Smooth muscle cell (in vitro differentiated cells): Measurements from ENCODE around the gene FSTL4. TPM values are rescaled to one million over a fixed set of nuclear protein-coding genes. Genes with fewer than 3 reads are reported as not detected.

Experiments
- DNase-seq: peaks from one replicate; lab custom pipeline; 2025; ENCODE audit not compliant: unreplicated experiment; lab: John Stamatoyannopoulos, UW
- H2AFZ ChIP-seq: fragments of 200-600 bp; sonication (generic); 2 replicates; pipeline ENCODE4 v1.6.0; 2016; ENCODE audit warnings: antibody characterized with exemption, low read depth, mild to moderate bottlenecking
- H3F3A ChIP-seq: fragments of 200-600 bp; sonication (generic); 2 replicates; pipeline ENCODE4 v1.6.0; 2017; ENCODE audit warnings: antibody characterized with exemption, low read depth
- H3K27ac ChIP-seq: fragments of 200-600 bp; sonication (generic); 2 replicates; pipeline ENCODE4 v1.5.1; 2016; ENCODE audit warnings: low read depth, mild to moderate bottlenecking
- H3K27me3 ChIP-seq: fragments of 200-600 bp; sonication (generic); 2 replicates; pipeline ENCODE4 v1.6.1; 2016; ENCODE audit warnings: low read depth, mild to moderate bottlenecking
- H3K36me3 ChIP-seq: fragments of 200-600 bp; sonication (generic); 2 replicates; pipeline ENCODE4 v1.5.1; 2016; ENCODE audit warnings: low read depth
- H3K4me1 ChIP-seq: fragments of 200-600 bp; sonication (generic); 2 replicates; pipeline ENCODE4 v1.5.1; 2016; ENCODE audit warnings: low read depth
- H3K4me2 ChIP-seq: fragments of 200-600 bp; sonication (generic); 2 replicates; pipeline ENCODE4 v1.6.0; 2016; ENCODE audit warnings: mild to moderate bottlenecking
- H3K4me3 ChIP-seq: fragments of 200-600 bp; sonication (generic); 2 replicates; pipeline ENCODE4 v1.5.1; 2016; ENCODE audit warnings: mild to moderate bottlenecking
- H3K79me2 ChIP-seq: fragments of 200-600 bp; sonication (generic); 2 replicates; pipeline ENCODE4 v1.6.0; 2016; ENCODE audit warnings: low read depth, mild to moderate bottlenecking
- H3K9ac ChIP-seq: fragments of 200-600 bp; sonication (generic); 2 replicates; pipeline ENCODE4 v1.6.0; 2016; ENCODE audit warnings: low read depth
- H3K9me3 ChIP-seq: fragments of 200-600 bp; sonication (generic); replicated peaks from 2 replicates; pipeline ENCODE4 v1.5.1; 2016; ENCODE audit warnings: low read depth
- H4K20me1 ChIP-seq: fragments of 200-600 bp; sonication (generic); 2 replicates; pipeline ENCODE4 v1.6.0; 2016; ENCODE audit warnings: low read depth
- WGBS: methylation state at CpG from one replicate; pipeline ENCODE4 v1.1.7; 2016; ENCODE audit warnings: low lambda C conversion rate; 5-methylcytosine and 5-hydroxymethylcytosine counted together
- polyA plus RNA-seq: library from polyadenylated mRNA; unstranded; fragments of >200 nt; fragmentation: Nextera tagmentation; extraction: Ambion mirVana; gene quantifications from 2 replicates; pipeline ENCODE4 v1.2.1, GENCODE V29; 2016
- total RNA-seq: library from RNA; depleted of rRNA; stranded (reverse); fragments of >200 nt; gene quantifications from 2 replicates; pipeline ENCODE4 v1.2.3, GENCODE V29; 2014
- TF ChIP-seq, protein P1 (sequence below): fragments of 200-600 bp; sonication (generic); IDR thresholded peaks from 2 replicates; pipeline ENCODE4 v1.5.1; 2017; ENCODE audit warnings: borderline replicate concordance, mild to moderate bottlenecking, antibody characterized with exemption; ENCODE audit not compliant: insufficient read depth, poor library complexity, severe bottlenecking

Gene FSTL4
- total and polyA plus RNA-seq, 2 experiments from 2014 or later = 0.49 TPM; not detected in 1

DNA sequence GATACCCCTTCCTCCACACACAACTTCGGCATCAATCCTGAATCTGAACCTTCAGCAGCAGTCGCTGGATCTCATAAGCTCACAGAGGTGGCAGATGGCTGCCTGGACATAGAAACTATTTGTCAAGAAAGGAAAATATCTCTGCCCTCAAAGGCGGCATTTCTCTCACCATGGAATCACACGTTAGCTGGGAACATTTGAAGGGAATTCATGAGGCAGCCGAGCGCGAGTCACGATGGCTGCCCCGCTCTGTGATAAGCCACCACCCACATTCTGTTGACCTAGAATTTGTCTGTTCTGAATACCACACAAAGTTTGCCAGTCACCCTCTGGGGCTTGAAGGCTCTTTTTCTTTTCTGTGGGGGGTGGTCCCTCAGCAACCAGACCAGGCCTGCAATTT, 157.9 kb downstream of the FSTL4 start:
- Histone ChIP-seq H3K36me3 (no peaks in the 10 kb centered on the region), H3K27me3 (no peaks in the 10 kb centered on the region), H3K4me2 (no peak overlapping the region), H3K79me2 (no peaks in the 10 kb centered on the region), H3F3A (no peaks in the 10 kb centered on the region), H4K20me1 (no peaks in the 10 kb centered on the region), H3K4me1 (peaks cover 12% of the 10 kb centered on the region), H3K4me3 (no peak overlapping the region), H3K9ac (no peak overlapping the region), H2AFZ (no peak overlapping the region), H3K27ac (no peak overlapping the region), H3K9me3 (no peaks in the 10 kb centered on the region)
- 70% methylated on average over 9 of the region's 9 CpGs for WGBS
- DNase-seq = no peak
- TF ChIP-seq, protein P1, sequence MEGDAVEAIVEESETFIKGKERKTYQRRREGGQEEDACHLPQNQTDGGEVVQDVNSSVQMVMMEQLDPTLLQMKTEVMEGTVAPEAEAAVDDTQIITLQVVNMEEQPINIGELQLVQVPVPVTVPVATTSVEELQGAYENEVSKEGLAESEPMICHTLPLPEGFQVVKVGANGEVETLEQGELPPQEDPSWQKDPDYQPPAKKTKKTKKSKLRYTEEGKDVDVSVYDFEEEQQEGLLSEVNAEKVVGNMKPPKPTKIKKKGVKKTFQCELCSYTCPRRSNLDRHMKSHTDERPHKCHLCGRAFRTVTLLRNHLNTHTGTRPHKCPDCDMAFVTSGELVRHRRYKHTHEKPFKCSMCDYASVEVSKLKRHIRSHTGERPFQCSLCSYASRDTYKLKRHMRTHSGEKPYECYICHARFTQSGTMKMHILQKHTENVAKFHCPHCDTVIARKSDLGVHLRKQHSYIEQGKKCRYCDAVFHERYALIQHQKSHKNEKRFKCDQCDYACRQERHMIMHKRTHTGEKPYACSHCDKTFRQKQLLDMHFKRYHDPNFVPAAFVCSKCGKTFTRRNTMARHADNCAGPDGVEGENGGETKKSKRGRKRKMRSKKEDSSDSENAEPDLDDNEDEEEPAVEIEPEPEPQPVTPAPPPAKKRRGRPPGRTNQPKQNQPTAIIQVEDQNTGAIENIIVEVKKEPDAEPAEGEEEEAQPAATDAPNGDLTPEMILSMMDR = no peak

DNA sequence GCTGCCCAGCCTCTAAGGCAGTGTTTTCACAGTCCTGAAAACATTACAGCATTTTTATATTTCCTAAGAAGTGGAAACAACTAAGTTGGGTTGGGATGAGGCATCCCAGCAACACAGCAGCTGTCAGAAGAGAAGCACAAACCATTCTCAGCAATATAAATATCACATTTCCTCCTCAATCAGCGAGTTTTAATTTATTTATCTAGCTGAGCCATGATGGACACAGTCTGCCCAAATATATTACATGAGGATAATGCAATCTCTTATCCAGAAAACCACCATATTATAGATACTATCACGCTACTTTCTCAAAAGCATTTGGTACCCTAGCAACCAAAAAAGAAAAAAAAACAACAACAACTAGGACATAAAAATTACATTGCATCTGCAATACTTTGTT, 158.5 kb downstream of the FSTL4 start:
- no peaks in the 10 kb centered on the region for H3K79me2 ChIP-seq
- no peak overlapping the region for H3K4me3 ChIP-seq
- H3K27ac ChIP-seq = no peak overlapping the region
- no peaks in the 10 kb centered on the region for H4K20me1 ChIP-seq
- H3K9ac ChIP-seq = no peak overlapping the region
- no peak overlapping the region for H3K4me2 ChIP-seq
- no peaks in the 10 kb centered on the region for H3K36me3 ChIP-seq
- WGBS = 79% methylated on average over 2 of the region's 2 CpGs
- H2AFZ ChIP-seq = no peak overlapping the region
- no peak for DNase-seq
- no peaks in the 10 kb centered on the region for H3K9me3 ChIP-seq
- H3K27me3 ChIP-seq = no peaks in the 10 kb centered on the region
- peaks cover 12% of the 10 kb centered on the region for H3K4me1 ChIP-seq
- no peaks in the 10 kb centered on the region for H3F3A ChIP-seq
- TF ChIP-seq, protein P1 = no peak

DNA sequence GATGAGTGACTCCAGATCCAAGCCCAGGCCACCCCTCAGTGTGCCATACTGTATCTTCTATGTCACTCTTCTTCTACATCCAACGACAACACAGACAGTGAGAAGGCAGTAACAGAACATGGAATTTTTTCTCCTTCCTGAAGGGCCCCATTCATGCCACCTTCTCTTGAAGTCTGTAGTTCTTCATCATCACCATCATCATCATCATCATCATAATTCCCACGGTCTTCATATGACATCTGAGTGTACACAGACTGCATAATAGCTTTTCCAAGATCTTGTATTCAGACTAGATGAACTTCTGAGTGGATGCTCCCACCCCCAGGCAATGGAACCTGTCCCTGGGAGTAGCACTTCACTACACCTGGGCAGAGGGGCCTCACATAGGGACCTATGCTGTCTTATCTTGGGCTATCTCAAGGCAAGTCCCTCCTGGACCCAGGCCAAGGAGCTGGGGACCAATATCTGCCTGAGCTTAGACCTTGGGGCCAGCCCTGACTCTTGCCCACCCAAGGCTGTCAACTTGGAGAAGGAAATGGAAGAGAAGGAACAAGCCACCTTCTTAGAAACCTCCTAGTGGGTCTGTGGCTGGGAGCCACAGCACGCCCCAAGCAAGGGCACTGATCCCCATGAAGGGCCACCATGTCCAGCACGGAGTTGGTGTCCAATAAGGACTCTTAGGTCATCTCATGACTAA, 159.1 kb downstream of the FSTL4 start:
- Histone ChIP-seq H3K9me3 (no peaks in the 10 kb centered on the region), H2AFZ (no peak overlapping the region), H3K36me3 (no peaks in the 10 kb centered on the region), H3K4me3 (no peak overlapping the region), H3K79me2 (no peaks in the 10 kb centered on the region), H3K4me2 (no peak overlapping the region), H3F3A (no peaks in the 10 kb centered on the region), H3K9ac (no peak overlapping the region), H3K27ac (no peak overlapping the region), H3K4me1 (peaks cover 12% of the 10 kb centered on the region), H3K27me3 (no peaks in the 10 kb centered on the region), H4K20me1 (no peaks in the 10 kb centered on the region)
- WGBS = 89% methylated on average over 4 of the region's 4 CpGs
- DNase-seq = no peak
- TF ChIP-seq, protein P1 = no peak

GRCh38 chr5:133451926-133452325, 160.4 kb downstream of the FSTL4 start:
- 90% methylated on average over 1 of the region's 1 CpG for WGBS
- no peak overlapping the region for H2AFZ ChIP-seq
- H3K27ac ChIP-seq = no peak overlapping the region
- no peak overlapping the region for H3K9ac ChIP-seq
- no peaks in the 10 kb centered on the region for H4K20me1 ChIP-seq
- no peaks in the 10 kb centered on the region for H3F3A ChIP-seq
- no peak overlapping the region for H3K4me2 ChIP-seq
- H3K79me2 ChIP-seq = no peaks in the 10 kb centered on the region
- H3K9me3 ChIP-seq = no peaks in the 10 kb centered on the region
- H3K27me3 ChIP-seq = no peaks in the 10 kb centered on the region
- no peak for DNase-seq
- TF ChIP-seq, protein P1 = no peak
- no peaks in the 10 kb centered on the region for H3K36me3 ChIP-seq
- H3K4me1 ChIP-seq = peaks cover 7% of the 10 kb centered on the region
- no peak overlapping the region for H3K4me3 ChIP-seq
